DOHH2 (cell line): ENCODE data around the gene CTNNA2.

ENCODE experiments used
- H3F3A ChIP-seq: fragments of 200-600 bp; sonication (generic), shearing (Covaris generic); 2 replicates; pipeline ENCODE4 v1.6.0; 2016; ENCODE audit warnings: antibody characterized with exemption, mild to moderate bottlenecking; ENCODE audit not compliant: control insufficient read depth, insufficient read depth
- H3K27ac ChIP-seq: fragments of 200-600 bp; sonication (generic); 2 replicates; pipeline ENCODE4 v1.5.1; 2014; ENCODE audit warnings: low read depth, mild to moderate bottlenecking, low read length, moderate library complexity
- H3K27me3 ChIP-seq: fragments of 200-600 bp; sonication (generic); 2 replicates; pipeline ENCODE4 v1.6.1; 2014; ENCODE audit warnings: mild to moderate bottlenecking, low read length, mixed read lengths; ENCODE audit not compliant: control insufficient read depth
- H3K36me3 ChIP-seq: fragments of 200-600 bp; sonication (generic); 2 replicates; pipeline ENCODE4 v1.6.1; 2014; ENCODE audit warnings: mild to moderate bottlenecking, low read length, moderate library complexity, mixed read lengths; ENCODE audit not compliant: control insufficient read depth
- H3K4me1 ChIP-seq: fragments of 200-600 bp; sonication (generic); 2 replicates; pipeline ENCODE4 v1.6.1; 2014; ENCODE audit warnings: mild to moderate bottlenecking, low read length, mixed read lengths; ENCODE audit not compliant: control insufficient read depth
- H3K4me2 ChIP-seq: fragments of 200-600 bp; sonication (generic); 2 replicates; pipeline ENCODE4 v1.6.0; 2014; ENCODE audit warnings: mild to moderate bottlenecking, low read length, moderate library complexity
- H3K4me3 ChIP-seq: fragments of 200-600 bp; sonication (generic); 2 replicates; pipeline ENCODE4 v1.5.1; 2014; ENCODE audit warnings: mild to moderate bottlenecking, low read length, mixed read lengths
- H3K79me2 ChIP-seq: fragments of 200-600 bp; sonication (generic); 2 replicates; pipeline ENCODE4 v1.6.1; 2014; ENCODE audit warnings: mild to moderate bottlenecking, low read length, mixed read lengths; ENCODE audit not compliant: control insufficient read depth
- H3K9me2 ChIP-seq: fragments of 200-600 bp; sonication (generic); replicated peaks from 2 replicates; pipeline ENCODE4 v1.6.1; 2014; ENCODE audit warnings: mild to moderate bottlenecking, low read length, mixed read lengths; ENCODE audit not compliant: control insufficient read depth
- H3K9me3 ChIP-seq: fragments of 200-600 bp; sonication (generic); 2 replicates; pipeline ENCODE4 v1.6.1; 2014; ENCODE audit warnings: antibody characterized with exemption, low read length, mixed read lengths; ENCODE audit not compliant: control insufficient read depth, insufficient read depth
- H4K20me1 ChIP-seq: fragments of 200-600 bp; sonication (generic); 2 replicates; pipeline ENCODE4 v1.6.0; 2014; ENCODE audit warnings: low read depth, mild to moderate bottlenecking, antibody characterized with exemption, low read length, moderate library complexity; ENCODE audit not compliant: control insufficient read depth, insufficient read depth
- CTCF ChIP-seq: fragments of 200-600 bp; sonication (generic); IDR thresholded peaks from one replicate; pipeline ENCODE4 v1.5.1; 2014; ENCODE audit warnings: antibody characterized with exemption, mild to moderate bottlenecking, low read depth, low read length; ENCODE audit not compliant: poor library complexity, severe bottlenecking
- EZH2phosphoT487 ChIP-seq: fragments of 200-600 bp; sonication (generic); IDR thresholded peaks from 2 replicates; pipeline ENCODE4 v1.6.1; 2017; ENCODE audit warnings: borderline replicate concordance, mild to moderate bottlenecking, antibody characterized with exemption, low read length, moderate library complexity, mixed read lengths

The CTNNA2 gene

GRCh38 chr2:79831961-79832360, 319.1 kb downstream of the CTNNA2 start:
- Histone ChIP-seq H3K9me3 (no peaks in the 10 kb centered on the region), H3K27ac (no peak overlapping the region), H3K4me3 (no peak overlapping the region), H3F3A (no peaks in the 10 kb centered on the region), H4K20me1 (no peaks in the 10 kb centered on the region), H3K27me3 (no peaks in the 10 kb centered on the region), H3K79me2 (no peaks in the 10 kb centered on the region), H3K4me1 (no peaks in the 10 kb centered on the region), H3K36me3 (no peaks in the 10 kb centered on the region), H3K4me2 (no peak overlapping the region), H3K9me2 (no peaks in the 10 kb centered on the region)
- no peak for TF ChIP-seq EZH2phosphoT487
- no peak for TF ChIP-seq CTCF

- Histone ChIP-seq H3K36me3 (no peaks in the 10 kb centered on the region), H3K79me2 (no peaks in the 10 kb centered on the region), H3F3A (no peaks in the 10 kb centered on the region), H3K27ac (no peak overlapping the region), H3K9me3 (no peaks in the 10 kb centered on the region), H3K9me2 (no peaks in the 10 kb centered on the region), H3K4me2 (no peak overlapping the region), H3K4me3 (no peak overlapping the region), H4K20me1 (no peaks in the 10 kb centered on the region), H3K4me1 (no peaks in the 10 kb centered on the region), H3K27me3 (no peaks in the 10 kb centered on the region)
- TF ChIP-seq CTCF (no peak), EZH2phosphoT487 (no peak)
Measured at GRCh38 chr2:79832511-79833234, 319.8 kb downstream of the CTNNA2 start.

- Histone ChIP-seq H3K36me3 (no peaks in the 10 kb centered on the region), H3K9me2 (no peaks in the 10 kb centered on the region), H3K79me2 (no peaks in the 10 kb centered on the region), H3K4me3 (no peak overlapping the region), H3K4me2 (no peak overlapping the region), H3F3A (no peaks in the 10 kb centered on the region), H4K20me1 (no peaks in the 10 kb centered on the region), H3K27ac (no peak overlapping the region), H3K4me1 (no peaks in the 10 kb centered on the region), H3K27me3 (no peaks in the 10 kb centered on the region), H3K9me3 (no peaks in the 10 kb centered on the region)
- no peak for TF ChIP-seq EZH2phosphoT487
- no peak for TF ChIP-seq CTCF
Measured at GRCh38 chr2:79833235-79833878, 320.5 kb downstream of the CTNNA2 start.
